GM12891 (cell line): ENCODE data around the gene FER.

Source experiments
- DNase-seq: peaks from one replicate; pipeline ENCODE4 v3.0.0; 2011; ENCODE audit warnings: low spot score; ENCODE audit not compliant: insufficient read length
- FAIRE-seq: peaks from 2 replicates; lab custom pipeline; 2011; peaks lifted over from hg19 to GRCh38; lab: Jason Lieb, UNC
- PAX5 ChIP-seq: IDR thresholded peaks from 2 replicates; pipeline ENCODE4 v1.6.1; 2011; ENCODE audit warnings: low read length, moderate library complexity, mild to moderate bottlenecking; ENCODE audit not compliant: insufficient read depth, severe bottlenecking
- POLR2A ChIP-seq: IDR thresholded peaks from 2 replicates; pipeline ENCODE4 v1.6.1; 2011; ENCODE audit warnings: low read depth, low read length, control low read depth
- POLR2AphosphoS5 ChIP-seq: IDR thresholded peaks from 2 replicates; pipeline ENCODE4 v1.6.1; 2011; ENCODE audit warnings: low read depth, low read length, control low read depth
- POU2F2 ChIP-seq: IDR thresholded peaks from 2 replicates; pipeline ENCODE4 v1.6.1; 2011; ENCODE audit warnings: low read depth, mild to moderate bottlenecking, control low read depth, low read length, moderate library complexity
- SPI1 ChIP-seq: IDR thresholded peaks from 2 replicates; pipeline ENCODE4 v1.6.1; 2011; ENCODE audit warnings: low read depth, low read length, control low read depth
- TAF1 ChIP-seq: IDR thresholded peaks from 2 replicates; pipeline ENCODE4 v1.6.1; 2011; ENCODE audit warnings: low read depth, low read length, control low read depth

Gene FER

DNA sequence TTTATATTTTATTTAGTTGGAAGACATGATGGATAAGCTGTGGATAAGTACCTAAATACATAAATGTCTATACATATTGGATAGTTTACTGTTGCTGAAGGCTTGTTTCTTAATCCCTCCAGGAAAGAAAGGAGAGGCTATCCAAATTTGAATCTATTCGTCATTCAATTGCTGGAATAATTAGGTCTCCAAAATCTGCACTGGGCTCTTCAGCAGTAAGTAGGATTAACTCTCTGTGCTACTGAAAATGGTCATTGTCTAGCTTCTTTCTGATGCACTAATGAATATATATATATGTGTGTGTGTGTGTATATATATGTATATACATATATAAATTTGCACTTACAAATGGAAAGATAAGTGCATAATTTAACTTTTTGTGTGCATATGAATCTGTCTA is 198.3 kb downstream of the FER start:
- TF ChIP-seq POLR2A = no peak
- no peak for TF ChIP-seq PAX5
- TF ChIP-seq POLR2AphosphoS5 = no peak
- TF ChIP-seq POU2F2 = no peak
- no peak for TF ChIP-seq SPI1
- TF ChIP-seq TAF1 = no peak
- FAIRE-seq (no peak), DNase-seq (no peak)

DNA sequence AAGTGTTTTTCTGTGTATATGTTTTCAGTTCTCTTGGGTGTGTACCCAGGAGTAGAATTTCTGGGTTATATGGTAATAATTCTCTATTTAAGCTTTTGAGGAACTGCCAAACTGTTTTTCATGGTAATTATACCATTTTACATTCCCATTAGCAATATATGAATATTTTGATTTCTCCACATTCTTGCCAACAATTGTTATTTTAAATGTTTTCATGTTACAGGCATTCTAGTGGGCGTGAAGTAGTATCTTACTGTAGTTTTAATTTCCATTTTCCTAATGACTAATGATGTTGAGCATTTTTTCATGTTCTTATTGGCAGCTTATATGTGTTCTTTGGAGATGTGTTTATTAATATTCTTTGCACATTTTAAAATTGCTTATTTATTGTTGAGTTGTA is 199.5 kb downstream of the FER start:
- TF ChIP-seq POLR2A = no peak
- no peak for TF ChIP-seq PAX5
- no peak for TF ChIP-seq SPI1
- no peak for TF ChIP-seq TAF1
- no peak for TF ChIP-seq POU2F2
- no peak for TF ChIP-seq POLR2AphosphoS5
- no peak for DNase-seq
- FAIRE-seq = no peak

DNA sequence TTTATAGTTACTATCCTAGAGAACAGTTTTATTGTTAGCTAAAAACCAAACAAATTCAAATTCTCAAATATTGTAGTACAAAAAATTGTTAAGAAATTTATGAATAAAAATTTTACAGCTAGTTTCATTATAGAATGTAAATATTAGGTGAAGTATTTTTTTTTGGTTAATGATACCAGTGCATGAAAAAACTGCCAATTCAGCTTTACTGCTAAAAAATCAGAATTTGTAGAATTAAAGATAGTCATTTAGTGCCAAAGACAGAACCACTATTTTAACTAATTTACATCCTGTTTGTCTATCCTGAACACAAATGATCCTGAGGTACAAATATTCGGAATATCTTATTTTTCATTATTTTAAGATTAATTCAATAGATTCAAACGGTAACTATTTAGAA is 202.6 kb downstream of the FER start:
- no peak for TF ChIP-seq SPI1
- TF ChIP-seq TAF1 = no peak
- TF ChIP-seq POLR2A = no peak
- no peak for TF ChIP-seq POLR2AphosphoS5
- no peak for TF ChIP-seq POU2F2
- no peak for TF ChIP-seq PAX5
- no peak for DNase-seq
- no peak for FAIRE-seq

DNA sequence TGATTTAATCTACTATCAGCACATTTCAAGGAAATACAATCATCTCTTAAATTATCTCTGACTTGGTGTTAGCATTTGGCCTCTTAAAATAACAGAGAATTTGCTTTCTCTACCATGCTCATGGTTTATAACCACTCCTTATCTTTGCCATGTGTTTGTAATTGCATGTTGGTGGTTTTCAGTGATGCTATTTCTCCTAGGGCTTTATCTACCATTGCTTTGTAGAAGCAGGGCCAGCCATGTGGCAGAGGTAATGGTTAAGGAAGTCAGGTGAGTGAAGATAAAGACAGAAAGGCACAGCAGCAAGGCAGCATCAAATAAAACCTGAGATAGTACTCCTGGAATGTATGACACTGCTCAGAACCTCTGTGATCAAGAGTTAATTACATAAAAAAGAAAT is 206.2 kb downstream of the FER start:
- FAIRE-seq = peak; percentile 56
- no peak for TF ChIP-seq SPI1
- no peak for TF ChIP-seq POU2F2
- no peak for TF ChIP-seq PAX5
- no peak for TF ChIP-seq TAF1
- no peak for TF ChIP-seq POLR2A
- TF ChIP-seq POLR2AphosphoS5 = no peak
- no peak for DNase-seq

DNA sequence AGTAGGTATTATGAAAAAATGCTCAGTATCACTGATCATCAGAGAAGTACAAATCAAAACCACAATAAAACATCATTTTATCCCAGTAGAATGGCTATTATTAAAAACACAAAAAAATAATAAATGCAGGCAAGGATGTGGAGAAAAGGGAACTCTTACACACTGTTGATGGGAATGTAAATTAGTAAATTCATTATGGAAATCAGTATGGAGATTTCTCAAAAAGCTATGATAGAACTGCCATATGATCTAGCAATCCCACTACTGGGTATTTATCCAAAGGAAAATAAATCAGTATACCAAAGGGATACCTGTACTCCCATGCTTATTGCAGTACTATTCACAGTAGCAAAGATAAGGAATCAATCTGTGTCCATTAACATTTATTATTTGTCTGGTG is 209.6 kb downstream of the FER start:
- FAIRE-seq = no peak
- DNase-seq = no peak
- no peak for TF ChIP-seq POLR2AphosphoS5
- no peak for TF ChIP-seq POLR2A
- TF ChIP-seq POU2F2 = no peak
- TF ChIP-seq TAF1 = no peak
- TF ChIP-seq SPI1 = no peak
- TF ChIP-seq PAX5 = no peak

DNA sequence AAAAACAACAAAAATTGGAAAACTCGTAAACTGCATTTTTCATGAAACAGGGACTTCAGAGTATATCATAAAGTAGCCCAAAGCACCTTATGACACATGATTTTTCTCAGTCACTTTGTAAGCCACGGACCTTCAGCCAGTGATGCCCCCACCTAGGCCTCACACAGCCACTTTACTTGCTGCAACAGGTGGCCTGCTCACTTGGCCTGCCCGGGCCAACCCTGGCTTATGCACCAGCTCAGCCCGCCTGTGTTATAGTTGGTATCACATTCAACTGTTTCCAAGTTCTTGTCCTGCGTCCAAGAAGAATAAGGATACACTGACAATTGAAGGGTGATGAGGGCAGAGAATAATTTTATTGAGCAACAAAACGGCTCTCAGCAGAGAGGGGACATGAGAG is 219.2 kb downstream of the FER start:
- TF ChIP-seq POLR2A (no peak), POLR2AphosphoS5 (no peak), PAX5 (no peak), POU2F2 (no peak), TAF1 (no peak), SPI1 (no peak)
- DNase-seq (no peak), FAIRE-seq (no peak)

DNA sequence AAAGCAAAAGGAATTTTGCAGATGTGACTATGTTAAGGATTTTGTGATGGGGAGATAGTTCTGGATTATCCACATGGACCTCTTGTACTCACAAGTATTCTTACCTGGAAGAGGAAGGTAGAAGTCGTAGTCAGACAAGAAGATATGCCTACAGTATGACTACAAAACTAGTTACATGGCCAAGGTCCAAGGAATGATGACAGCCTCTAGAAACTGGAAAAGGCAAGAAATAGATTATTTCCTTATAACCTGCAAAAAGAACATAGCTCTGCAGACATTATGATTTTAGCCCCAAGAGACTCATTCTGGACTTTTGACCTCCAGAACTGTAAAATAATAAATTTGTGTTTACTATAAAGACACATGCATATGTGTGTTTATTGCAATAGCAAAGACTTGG is 226.9 kb downstream of the FER start:
- no peak for TF ChIP-seq TAF1
- no peak for TF ChIP-seq SPI1
- TF ChIP-seq PAX5 = no peak
- no peak for TF ChIP-seq POU2F2
- no peak for TF ChIP-seq POLR2AphosphoS5
- no peak for TF ChIP-seq POLR2A
- DNase-seq = no peak
- no peak for FAIRE-seq

DNA sequence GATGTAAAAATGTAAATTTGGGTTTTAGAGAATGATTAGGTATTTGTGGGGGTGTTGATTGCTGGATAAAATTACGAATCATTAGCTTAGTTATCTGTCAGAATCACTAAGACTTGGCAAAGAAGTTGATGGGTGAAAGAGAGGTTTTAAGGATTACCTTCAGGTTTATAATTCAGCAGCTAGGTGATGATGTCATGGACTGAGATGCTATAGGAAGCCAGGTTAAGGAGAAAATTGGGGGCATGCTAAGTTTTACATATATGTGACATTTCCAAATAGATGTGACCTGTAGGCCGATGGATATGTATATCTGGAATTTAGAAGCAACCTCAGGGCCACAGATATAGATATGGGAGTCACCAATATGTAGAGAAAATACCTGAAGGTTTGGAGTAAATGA is 228.0 kb downstream of the FER start:
- TF ChIP-seq PAX5 = no peak
- no peak for TF ChIP-seq POLR2AphosphoS5
- no peak for FAIRE-seq
- no peak for DNase-seq

DNA sequence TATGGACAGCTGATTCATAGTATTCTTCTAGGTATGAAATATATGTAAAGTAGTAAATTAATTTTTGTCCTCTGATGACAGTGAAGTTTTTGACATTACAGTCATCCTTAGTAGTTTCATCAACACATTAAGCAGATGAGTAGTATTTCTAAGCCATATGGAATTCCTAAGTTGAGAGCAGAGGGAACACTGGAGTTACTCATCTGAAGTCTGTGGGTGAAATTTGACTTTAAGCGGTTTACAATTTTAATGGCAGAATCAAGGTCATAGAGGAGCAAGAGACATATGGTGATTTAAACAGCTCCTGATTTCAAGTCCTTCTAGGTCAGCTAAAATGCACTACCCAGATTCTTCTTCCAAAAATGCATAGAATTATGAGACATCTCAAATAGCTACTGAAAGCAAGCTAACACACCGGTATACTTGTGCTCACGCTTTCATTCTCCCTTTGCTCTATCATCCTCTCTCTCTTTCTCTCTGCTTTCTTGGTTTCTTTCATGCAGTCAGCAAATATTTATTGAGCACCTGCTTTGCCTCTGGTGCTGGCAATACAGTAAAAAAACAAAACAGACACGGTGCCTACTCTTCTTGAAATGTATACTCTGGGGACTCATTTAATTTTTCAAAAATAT is 235.9 kb downstream of the FER start:
- FAIRE-seq = no peak
- no peak for DNase-seq
- no peak for TF ChIP-seq TAF1
- no peak for TF ChIP-seq POU2F2
- no peak for TF ChIP-seq POLR2A
- TF ChIP-seq PAX5 = no peak
- TF ChIP-seq POLR2AphosphoS5 = no peak
- TF ChIP-seq SPI1 = no peak
